ENCODE data around the gene COLGALT1.

COLGALT1 gene

DNA sequence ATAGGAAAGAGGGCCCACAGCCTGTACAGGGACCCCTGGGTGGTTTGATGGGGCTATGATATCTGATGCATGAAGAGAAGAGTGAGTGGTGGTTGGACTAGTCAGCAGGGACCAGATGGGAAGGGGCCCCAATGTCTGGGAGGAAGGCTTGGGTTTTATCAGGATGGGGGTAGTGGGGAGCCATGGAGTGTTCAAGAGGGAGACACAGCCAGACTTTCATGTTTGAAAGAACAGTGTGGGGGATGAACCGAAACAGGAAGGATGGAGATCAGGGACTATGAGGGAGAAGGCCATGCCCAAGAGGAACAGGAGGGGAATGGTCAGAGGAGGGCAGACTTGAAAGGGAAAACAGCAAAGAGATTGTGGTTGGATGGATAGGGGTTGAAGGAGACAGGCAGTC lies 69.6 kb downstream of the COLGALT1 start:
- DNase-seq (no peak), ATAC-seq (no peak)
- Mint-ChIP-seq H3K9me3 (peaks cover 4% of the 10 kb centered on the region), H3K36me3 (ENCODE audit: low read depth) (no peaks in the 10 kb centered on the region), H3K4me1 (peaks cover 8% of the 10 kb centered on the region), H3K27me3 (peaks cover 1% of the 10 kb centered on the region), H3K27ac (no peak overlapping the region), H3K4me3 (no peak overlapping the region)

DNA sequence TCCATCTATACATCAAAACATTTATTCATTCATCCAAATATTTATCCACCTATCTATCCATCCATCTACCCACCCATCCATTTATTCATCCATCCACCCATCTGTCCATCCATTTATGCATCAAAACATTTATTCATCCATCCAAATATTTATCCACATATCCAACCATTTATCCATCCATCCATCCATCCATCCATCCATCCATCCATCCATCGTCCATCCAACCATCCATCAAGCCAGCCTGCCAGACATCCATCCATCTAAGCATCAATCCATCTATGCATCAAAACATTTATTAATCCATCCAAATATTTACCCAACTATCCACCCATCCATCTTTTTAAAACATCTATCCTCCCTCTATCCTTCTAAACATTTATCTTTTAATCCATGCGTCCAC lies 70.5 kb downstream of the COLGALT1 start:
- no peaks in the 10 kb centered on the region for H3K36me3 Mint-ChIP-seq (ENCODE audit: low read depth)
- H3K27ac Mint-ChIP-seq: no peak overlapping the region
- peaks cover 4% of the 10 kb centered on the region for H3K9me3 Mint-ChIP-seq
- H3K27me3 Mint-ChIP-seq: peaks cover 1% of the 10 kb centered on the region
- DNase-seq (no peak), ATAC-seq (no peak)
- peaks cover 8% of the 10 kb centered on the region for H3K4me1 Mint-ChIP-seq
- no peak overlapping the region for H3K4me3 Mint-ChIP-seq

DNA sequence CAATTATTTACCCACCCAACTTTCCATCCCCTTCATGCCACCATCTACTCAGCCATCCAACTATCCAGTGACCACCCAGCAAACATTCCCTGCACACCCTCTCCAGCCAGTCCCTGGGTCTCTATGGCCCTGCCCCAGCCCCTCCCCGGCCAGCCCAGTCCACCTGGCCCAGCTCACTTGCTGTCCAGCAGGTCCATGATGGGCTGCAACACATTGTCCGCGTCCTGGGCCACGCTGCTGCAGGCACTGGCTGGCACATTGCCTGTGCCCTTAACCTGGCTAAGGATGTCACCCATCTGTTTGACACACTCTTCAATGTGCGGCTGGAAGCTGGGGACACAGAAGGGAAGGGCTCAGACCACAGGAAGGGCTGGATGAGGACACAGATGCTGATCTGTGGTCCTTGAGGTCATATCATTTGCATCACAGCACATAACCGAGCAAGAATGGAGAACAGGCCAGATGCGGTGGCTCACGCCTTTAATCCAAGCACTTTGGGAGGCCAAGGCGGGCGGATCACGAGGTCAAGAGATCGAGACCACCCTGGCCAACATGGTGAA lies 71.1 kb downstream of the COLGALT1 start:
- no peak for DNase-seq
- no peaks in the 10 kb centered on the region for H3K36me3 Mint-ChIP-seq (ENCODE audit: low read depth)
- H3K9me3 Mint-ChIP-seq: peaks cover 4% of the 10 kb centered on the region
- peaks cover 1% of the 10 kb centered on the region for H3K27me3 Mint-ChIP-seq
- H3K4me3 Mint-ChIP-seq: no peak overlapping the region
- peaks cover 8% of the 10 kb centered on the region for H3K4me1 Mint-ChIP-seq
- no peak overlapping the region for H3K27ac Mint-ChIP-seq
- no peak for ATAC-seq

DNA sequence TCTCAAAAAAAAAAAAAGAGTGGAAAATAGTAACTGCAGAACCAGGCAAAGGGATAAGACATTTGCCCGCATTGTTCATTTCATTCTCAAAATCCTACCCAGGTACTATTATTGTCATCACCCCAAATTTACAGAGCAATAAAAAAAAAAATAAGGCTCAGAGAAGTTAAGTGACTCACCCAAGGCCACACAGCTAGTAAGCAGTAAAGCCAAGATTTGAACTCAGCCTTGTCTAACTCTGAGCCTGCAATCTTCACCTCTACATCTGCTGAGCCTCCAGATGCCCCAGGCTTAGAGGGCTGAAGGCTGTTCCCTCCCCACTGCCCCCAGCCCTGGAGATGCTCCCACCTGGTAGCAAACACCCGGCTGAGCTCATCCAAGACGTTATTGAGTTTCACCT lies 71.7 kb downstream of the COLGALT1 start:
- ATAC-seq (no peak), DNase-seq (no peak)
- H3K4me1 Mint-ChIP-seq: peaks cover 4% of the 10 kb centered on the region
- no peak overlapping the region for H3K4me3 Mint-ChIP-seq
- no peak overlapping the region for H3K27ac Mint-ChIP-seq
- peaks cover 1% of the 10 kb centered on the region for H3K27me3 Mint-ChIP-seq
- no peaks in the 10 kb centered on the region for H3K36me3 Mint-ChIP-seq (ENCODE audit: low read depth)
- no peaks in the 10 kb centered on the region for H3K9me3 Mint-ChIP-seq

GRCh38 chr19:17627921-17628320 lies 72.5 kb downstream of the COLGALT1 start:
- Mint-ChIP-seq H3K36me3 (ENCODE audit: low read depth) (no peaks in the 10 kb centered on the region), H3K27me3 (peaks cover 1% of the 10 kb centered on the region), H3K27ac (no peak overlapping the region), H3K9me3 (no peaks in the 10 kb centered on the region), H3K4me1 (peaks cover under 1% of the 10 kb centered on the region), H3K4me3 (no peak overlapping the region)
- ATAC-seq: no peak
- no peak for DNase-seq

DNA sequence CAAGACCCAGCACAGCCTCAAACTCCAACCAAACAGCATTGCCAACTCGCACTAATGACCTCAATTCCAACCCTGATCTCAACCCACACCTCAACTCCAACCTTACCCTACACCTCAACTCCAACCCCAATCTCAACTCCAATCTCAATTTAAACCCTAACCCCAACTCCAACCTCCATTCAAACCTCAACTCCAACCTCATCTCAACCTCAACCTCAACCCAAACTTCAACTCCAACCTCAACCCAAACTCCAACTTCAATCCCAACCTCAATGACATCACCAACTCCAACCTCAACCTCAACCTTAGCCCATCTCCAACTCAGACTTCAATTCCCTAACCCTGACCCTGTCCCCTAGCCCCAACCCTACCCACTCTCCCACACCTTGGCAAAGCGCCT lies 74.3 kb downstream of the COLGALT1 start:
- Mint-ChIP-seq H3K27ac (no peak overlapping the region), H3K4me3 (no peak overlapping the region), H3K9me3 (no peaks in the 10 kb centered on the region), H3K4me1 (no peaks in the 10 kb centered on the region), H3K36me3 (ENCODE audit: low read depth) (no peaks in the 10 kb centered on the region), H3K27me3 (peaks cover 1% of the 10 kb centered on the region)
- DNase-seq (no peak), ATAC-seq (no peak)

GRCh38 chr19:17632577-17632976 lies 77.1 kb downstream of the COLGALT1 start:
- Mint-ChIP-seq H3K4me1 (no peaks in the 10 kb centered on the region), H3K36me3 (ENCODE audit: low read depth) (no peaks in the 10 kb centered on the region), H3K9me3 (no peaks in the 10 kb centered on the region), H3K27me3 (peaks cover 7% of the 10 kb centered on the region), H3K4me3 (no peak overlapping the region), H3K27ac (no peak overlapping the region)
- ATAC-seq (no peak), DNase-seq (no peak)
